A549 (cell line): Measurements from ENCODE around the gene PCED1B.

Experiments
- BCL3 ChIP-seq: fragments of >200 bp; sonication (Bioruptor Twin); formaldehyde crosslinking; IDR thresholded peaks from 3 replicates; pipeline ENCODE4 v1.6.1; 2016
- BHLHE40 ChIP-seq: IDR thresholded peaks from 2 replicates; pipeline ENCODE4 v1.6.1; 2012; ENCODE audit warnings: low read depth, low read length, inconsistent platforms
- CEBPB ChIP-seq, 2 experiments: fragments of >200 bp in 1 of 2; sonication (Bioruptor Twin) in 1 of 2; formaldehyde crosslinking in 1 of 2; IDR thresholded peaks; 2 replicates each; pipeline ENCODE4 v1.6.1; 2012 to 2016
- CTCF ChIP-seq: fragments of >200 bp; sonication (Bioruptor Twin); formaldehyde crosslinking; IDR thresholded peaks from 3 replicates; pipeline ENCODE4 v1.5.1; 2016
- E2F6 ChIP-seq: IDR thresholded peaks from 2 replicates; pipeline ENCODE4 v1.6.1; 2012; ENCODE audit warnings: low read depth, borderline replicate concordance
- NR3C1 ChIP-seq: fragments of >200 bp; sonication (Bioruptor Twin); formaldehyde crosslinking; IDR thresholded peaks from 3 replicates; pipeline ENCODE4 v1.6.1; 2017
- POLR2A ChIP-seq: IDR thresholded peaks from 2 replicates; pipeline ENCODE4 v1.6.1; 2012; ENCODE audit warnings: mild to moderate bottlenecking, low read length
- REST ChIP-seq: fragments of 200-600 bp; sonication (generic); IDR thresholded peaks from 2 replicates; pipeline ENCODE4 v1.6.1; 2016; ENCODE audit warnings: antibody characterized with exemption, mild to moderate bottlenecking, moderate library complexity
- RFX5 ChIP-seq: fragments of 450-650 bp; IDR thresholded peaks from 2 replicates; pipeline ENCODE4 v1.7.1; 2014; ENCODE audit warnings: antibody characterized with exemption, mild to moderate bottlenecking, moderate library complexity
- USF2 ChIP-seq: fragments of 450-650 bp; IDR thresholded peaks from 2 replicates; pipeline ENCODE4 v1.6.1; 2014; ENCODE audit warnings: antibody characterized with exemption

- TF ChIP-seq CTCF (no peak), POLR2A (no peak), REST (no peak), USF2 (no peak), RFX5 (no peak), CEBPB (IDR thresholded peaks at IDR 0.05) (no peak), BCL3 (no peak), BHLHE40 (no peak), NR3C1 (no peak), E2F6 (no peak)
Measured at GRCh38 chr12:47209014-47209413, 129.6 kb downstream of the PCED1B start.
